H9 (cell line): ENCODE measurements around the gene ZNF429. TPM values are rescaled to one million over a fixed set of nuclear protein-coding genes. Genes with fewer than 3 reads are reported as not detected.

ENCODE experiments used
- DNase-seq: peaks from one replicate; pipeline ENCODE4 v3.0.0-alpha.2; 2017
- H2AFZ ChIP-seq: one replicate; pipeline ENCODE4 v1.6.1; 2013; ENCODE audit warnings: mild to moderate bottlenecking, low read length, control low read depth, moderate library complexity
- H2AK5ac ChIP-seq: 2 replicates; pipeline ENCODE4 v1.6.1; 2013; ENCODE audit warnings: low read length, control low read depth, mixed read lengths; ENCODE audit not compliant: insufficient read length
- H2BK120ac ChIP-seq: one replicate; pipeline ENCODE4 v1.6.1; 2013; ENCODE audit warnings: low read depth, mild to moderate bottlenecking, low read length, control low read depth, inconsistent platforms; ENCODE audit not compliant: poor library complexity, severe bottlenecking
- H2BK12ac ChIP-seq: 2 replicates; pipeline ENCODE4 v1.6.1; 2013; ENCODE audit warnings: low read length, control low read depth, mixed read lengths, low read depth; ENCODE audit not compliant: insufficient read length
- H2BK15ac ChIP-seq: 2 replicates; pipeline ENCODE4 v1.6.1; 2013; ENCODE audit warnings: low read depth, low read length, control low read depth
- H2BK20ac ChIP-seq: one replicate; pipeline ENCODE4 v1.6.1; 2013; ENCODE audit warnings: low read depth, mild to moderate bottlenecking, low read length, control low read depth, inconsistent platforms; ENCODE audit not compliant: poor library complexity, severe bottlenecking
- H2BK5ac ChIP-seq: 2 replicates; pipeline ENCODE4 v1.6.1; 2013; ENCODE audit warnings: low read length, control low read depth, mixed read lengths; ENCODE audit not compliant: insufficient read length
- H3K14ac ChIP-seq: 2 replicates; pipeline ENCODE4 v1.6.1; 2013; ENCODE audit warnings: low read length, control low read depth; ENCODE audit not compliant: insufficient read depth
- H3K18ac ChIP-seq: 2 replicates; pipeline ENCODE4 v1.6.1; 2013; ENCODE audit warnings: low read depth, mild to moderate bottlenecking, mixed read lengths, low read length, control low read depth; ENCODE audit not compliant: insufficient read length
- H3K23ac ChIP-seq: 2 replicates; pipeline ENCODE4 v1.6.1; 2013; ENCODE audit warnings: low read length, control low read depth, mixed read lengths, low read depth; ENCODE audit not compliant: insufficient read length
- H3K23me2 ChIP-seq: 2 replicates; pipeline ENCODE4 v1.6.1; 2013; ENCODE audit warnings: low read depth, mild to moderate bottlenecking, mixed read lengths, low read length, control low read depth; ENCODE audit not compliant: insufficient read length, poor library complexity, severe bottlenecking
- H3K27ac ChIP-seq: 2 replicates; pipeline ENCODE4 v1.5.1; 2013; ENCODE audit warnings: low read length, control low read depth, mixed read lengths, low read depth; ENCODE audit not compliant: insufficient read length
- H3K27me3 ChIP-seq: 2 replicates; pipeline ENCODE4 v1.6.1; 2013; ENCODE audit warnings: low read length, control low read depth, inconsistent platforms; ENCODE audit not compliant: insufficient read depth
- H3K4ac ChIP-seq: 2 replicates; pipeline ENCODE4 v1.6.1; 2013; ENCODE audit warnings: low read depth, mild to moderate bottlenecking, control low read depth, inconsistent platforms, low read length, moderate library complexity
- H3K4me1 ChIP-seq: 2 replicates; pipeline ENCODE4 v1.6.1; 2013; ENCODE audit warnings: low read length, control low read depth, inconsistent platforms; ENCODE audit not compliant: insufficient read depth
- H3K4me2 ChIP-seq: 2 replicates; pipeline ENCODE4 v1.6.1; 2013; ENCODE audit warnings: low read length, control low read depth, mixed read lengths; ENCODE audit not compliant: insufficient read length, insufficient read depth
- H3K56ac ChIP-seq: 2 replicates; pipeline ENCODE4 v1.6.1; 2013; ENCODE audit warnings: low read depth, mild to moderate bottlenecking, mixed read lengths, low read length, control low read depth; ENCODE audit not compliant: insufficient read length
- H3K79me1 ChIP-seq: 2 replicates; pipeline ENCODE4 v1.6.1; 2013; ENCODE audit warnings: low read depth, mild to moderate bottlenecking, moderate library complexity, low read length, control low read depth, inconsistent platforms; ENCODE audit not compliant: insufficient read depth, poor library complexity, severe bottlenecking
- H3K79me2 ChIP-seq: 2 replicates; pipeline ENCODE4 v1.6.1; 2013; ENCODE audit warnings: low read length, control low read depth, inconsistent platforms; ENCODE audit not compliant: insufficient read depth
- H3K9ac ChIP-seq: 2 replicates; pipeline ENCODE4 v1.6.1; 2013; ENCODE audit warnings: low read length, control low read depth, mixed read lengths; ENCODE audit not compliant: insufficient read length; ENCODE audit errors: extremely low read depth
- H3K9me3 ChIP-seq: one replicate; pipeline ENCODE4 v1.6.1; 2013; ENCODE audit warnings: low read depth, low read length, inconsistent platforms; ENCODE audit not compliant: control insufficient read depth
- H3T11ph ChIP-seq: one replicate; pipeline ENCODE4 v1.6.1; 2013; ENCODE audit warnings: mild to moderate bottlenecking, low read length, control low read depth, inconsistent platforms
- H4K20me1 ChIP-seq: one replicate; pipeline ENCODE4 v1.6.1; 2013; ENCODE audit not compliant: control insufficient read depth, insufficient read length, insufficient read depth
- H4K5ac ChIP-seq: 2 replicates; pipeline ENCODE4 v1.6.1; 2013; ENCODE audit warnings: low read depth, mild to moderate bottlenecking, mixed read lengths, low read length, control low read depth; ENCODE audit not compliant: insufficient read length
- H4K8ac ChIP-seq: replicated peaks from 2 replicates; pipeline ENCODE4 v1.6.1; 2013; ENCODE audit warnings: low read length, control low read depth, mixed read lengths, low read depth; ENCODE audit not compliant: insufficient read length
- H4K91ac ChIP-seq: 2 replicates; pipeline ENCODE4 v1.6.1; 2013; ENCODE audit warnings: low read depth, mild to moderate bottlenecking, moderate library complexity, mixed read lengths, low read length, control low read depth; ENCODE audit not compliant: insufficient read length
- H3K27ac Mint-ChIP-seq, 3 experiments: 2 replicates in 2 of 3; 3 replicates in 1 of 3; pipeline ENCODE4 v1.8.0; 2020 to 2021; ENCODE audit warnings: mixed read lengths in 3 of 3, mild to moderate bottlenecking in 1 of 3, moderate library complexity in 1 of 3
- H3K27me3 Mint-ChIP-seq: 2 replicates; pipeline ENCODE4 v1.8.0; 2021; ENCODE audit warnings: low read depth, mild to moderate bottlenecking, moderate library complexity, mixed read lengths
- H3K36me3 Mint-ChIP-seq, 3 experiments: 2 replicates in 2 of 3; 3 replicates in 1 of 3; pipeline ENCODE4 v1.8.0; 2020 to 2021; ENCODE audit warnings: low read depth in 3 of 3, mixed read lengths in 3 of 3; ENCODE audit not compliant: insufficient read depth in 1 of 3
- H3K4me1 Mint-ChIP-seq, 2 experiments: 2 replicates each; pipeline ENCODE4 v1.8.0; 2020; ENCODE audit warnings: mixed read lengths in 2 of 2
- H3K4me3 Mint-ChIP-seq, 2 experiments: 2 replicates in 1 of 2; 3 replicates in 1 of 2; pipeline ENCODE4 v1.8.0; 2020 to 2021; ENCODE audit warnings: mild to moderate bottlenecking in 2 of 2, mixed read lengths in 2 of 2, moderate library complexity in 1 of 2
- H3K9me3 Mint-ChIP-seq, 2 experiments: 2 replicates in 1 of 2; 3 replicates in 1 of 2; pipeline ENCODE4 v1.8.0; 2020; ENCODE audit warnings: mild to moderate bottlenecking in 2 of 2, mixed read lengths in 2 of 2, moderate library complexity in 1 of 2
- WGBS: extraction: QIAGEN DNeasy Blood & Tissue Kit; methylation state at CpG from one replicate; pipeline ENCODE4 v1.1.7; 2013; ENCODE audit warnings: missing lambda C conversion rate, low lambda C conversion rate, mixed read lengths; ENCODE audit not compliant: insufficient read length; ENCODE audit errors: extremely low coverage; 5-methylcytosine and 5-hydroxymethylcytosine counted together
- total RNA-seq: library from RNA; stranded (reverse); gene quantifications from 2 replicates; pipeline ENCODE4 v1.2.1, GENCODE V29; 2021
- TF ChIP-seq, protein P1 (sequence below): fragments of 200-600 bp; sonication (generic); conservative IDR thresholded peaks from 3 replicates; pipeline ENCODE4 v1.8.0; 2021; ENCODE audit warnings: antibody characterized with exemption, mild to moderate bottlenecking

ZNF429 gene
- total RNA-seq, 1 experiment from 2014 or later, result 11.2 TPM

DNA sequence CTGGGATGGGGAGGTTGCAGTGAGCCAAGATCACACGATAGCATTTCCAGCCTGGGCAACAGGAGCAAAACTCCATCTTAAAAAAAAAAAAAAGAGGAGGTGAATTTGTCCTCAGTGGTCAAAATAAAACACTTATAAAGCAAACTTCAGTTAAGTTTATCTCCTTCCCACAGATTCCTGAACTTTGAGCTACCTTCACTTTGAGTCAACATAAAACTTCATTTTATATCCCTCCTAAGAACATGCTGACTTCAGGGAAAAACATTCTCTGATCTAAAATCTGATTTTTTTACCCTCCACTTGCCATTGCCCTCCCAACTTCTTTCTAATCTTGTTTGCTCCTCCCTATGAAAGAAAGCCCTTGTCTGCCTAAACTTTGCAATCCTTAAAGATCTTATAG, 59.0 kb downstream of the ZNF429 start:
- H3K23me2 ChIP-seq, result no peaks in the 10 kb centered on the region
- H3K56ac ChIP-seq, result no peak overlapping the region
- H3K9ac ChIP-seq, result no peak overlapping the region
- no CpG with 5 or more reads among the region's 1 CpG for WGBS
- no peak overlapping the region for H3K4ac ChIP-seq
- no peaks in the 10 kb centered on the region for H4K20me1 ChIP-seq
- H2AK5ac ChIP-seq, result no peak overlapping the region
- no peak overlapping the region for H4K91ac ChIP-seq
- H3T11ph ChIP-seq, result no peak overlapping the region
- H2BK15ac ChIP-seq, result no peak overlapping the region
- H3K9me3 ChIP-seq, result peaks cover 34% of the 10 kb centered on the region
- no peak for DNase-seq
- H2AFZ ChIP-seq, result no peak overlapping the region
- no peak overlapping the region for H3K4me2 ChIP-seq
- no peaks in the 10 kb centered on the region for H3K79me2 ChIP-seq
- H2BK12ac ChIP-seq, result no peak overlapping the region
- Mint-ChIP-seq H3K9me3 (peaks cover 74% of the 10 kb centered on the region in 2 experiments), H3K4me1 (no peaks in the 10 kb centered on the region), H3K27me3 (no peaks in the 10 kb centered on the region; the same call in none of the 2 replicates), H3K36me3 (peaks cover 3 to 20% (median 4%) of the 10 kb centered on the region in 3 experiments; a peak in 4 of 7 replicates), H3K27ac (no peak overlapping the region), H3K4me3 (no peak overlapping the region)
- H3K4me1 ChIP-seq, result no peaks in the 10 kb centered on the region
- no peak overlapping the region for H2BK120ac ChIP-seq
- no peak overlapping the region for H3K23ac ChIP-seq
- no peaks in the 10 kb centered on the region for H3K79me1 ChIP-seq
- H3K18ac ChIP-seq, result no peak overlapping the region
- H2BK20ac ChIP-seq, result no peak overlapping the region
- no peak overlapping the region for H3K27ac ChIP-seq
- H4K5ac ChIP-seq, result no peak overlapping the region
- H4K8ac ChIP-seq, result no peak overlapping the region
- no peak overlapping the region for H2BK5ac ChIP-seq
- TF ChIP-seq, protein P1, sequence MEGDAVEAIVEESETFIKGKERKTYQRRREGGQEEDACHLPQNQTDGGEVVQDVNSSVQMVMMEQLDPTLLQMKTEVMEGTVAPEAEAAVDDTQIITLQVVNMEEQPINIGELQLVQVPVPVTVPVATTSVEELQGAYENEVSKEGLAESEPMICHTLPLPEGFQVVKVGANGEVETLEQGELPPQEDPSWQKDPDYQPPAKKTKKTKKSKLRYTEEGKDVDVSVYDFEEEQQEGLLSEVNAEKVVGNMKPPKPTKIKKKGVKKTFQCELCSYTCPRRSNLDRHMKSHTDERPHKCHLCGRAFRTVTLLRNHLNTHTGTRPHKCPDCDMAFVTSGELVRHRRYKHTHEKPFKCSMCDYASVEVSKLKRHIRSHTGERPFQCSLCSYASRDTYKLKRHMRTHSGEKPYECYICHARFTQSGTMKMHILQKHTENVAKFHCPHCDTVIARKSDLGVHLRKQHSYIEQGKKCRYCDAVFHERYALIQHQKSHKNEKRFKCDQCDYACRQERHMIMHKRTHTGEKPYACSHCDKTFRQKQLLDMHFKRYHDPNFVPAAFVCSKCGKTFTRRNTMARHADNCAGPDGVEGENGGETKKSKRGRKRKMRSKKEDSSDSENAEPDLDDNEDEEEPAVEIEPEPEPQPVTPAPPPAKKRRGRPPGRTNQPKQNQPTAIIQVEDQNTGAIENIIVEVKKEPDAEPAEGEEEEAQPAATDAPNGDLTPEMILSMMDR, result no peak
- no peaks in the 10 kb centered on the region for H3K27me3 ChIP-seq
- no peak overlapping the region for H3K14ac ChIP-seq
